HepG2 (cell line): Measurements from ENCODE around the gene CLCN1. TPM values are rescaled to one million over a fixed set of nuclear protein-coding genes. Genes with fewer than 3 reads are reported as not detected.

ENCODE experiments used
- ATAC-seq: fragments of 200-7000 bp; cut with Tn5 transposase; 3 replicates; pipeline ENCODE4 v1.9.1; 2020; ENCODE audit warnings: mild to moderate bottlenecking, moderate library complexity
- BruUV-seq: library from RNA; stranded (reverse); fragments of 400-500 nt; replicated peaks from 2 replicates; lab custom pipeline; 2021; lab: Mats Ljungman, UMichigan
- CTCF ChIA-PET: fragments of 300-600 bp; formaldehyde crosslinking; extraction: SDS; loops from one replicate; lab custom pipeline; 2021; ENCODE audit warnings: low total read pairs, inconsistent platforms, low intra/inter-chr PET ratio; lab: Yijun Ruan, JAX
- POLR2A ChIA-PET: fragments of 350-600 bp; sonication (Branson Sonifier 250); formaldehyde crosslinking; loops from one replicate; lab custom pipeline; 2020; ENCODE audit warnings: antibody characterized with exemption, inconsistent platforms; lab: Yijun Ruan, JAX
- DNase-seq: peaks from one replicate; pipeline ENCODE4 v3.0.0-alpha.2; 2015; ENCODE audit warnings: low spot score
- FAIRE-seq: peaks from 3 replicates; lab custom pipeline; 2011; peaks lifted over from hg19 to GRCh38; lab: Jason Lieb, UNC
- H2AFZ ChIP-seq: one replicate; pipeline ENCODE4 v1.6.1; 2011; ENCODE audit warnings: low read length, inconsistent platforms
- H3K27ac ChIP-seq: fragments of 300-600 bp; 3 replicates; pipeline ENCODE4 v1.8.0; 2011; ENCODE audit warnings: mixed run types, mild to moderate bottlenecking, mixed read lengths, low read length, inconsistent platforms; ENCODE audit not compliant: insufficient read depth; ENCODE audit errors: extremely low read length
- H3K27me3 ChIP-seq, 2 experiments: fragments of 200-600 bp in 1 of 2; 2 replicates in 1 of 2; 3 replicates in 1 of 2; pipeline versions ENCODE4 v1.6.0 to v1.8.0; 2011; ENCODE audit warnings: low read length in 2 of 2, mild to moderate bottlenecking in 2 of 2, moderate library complexity in 2 of 2, inconsistent platforms in 1 of 2; ENCODE audit not compliant: insufficient read depth in 2 of 2, control insufficient read depth in 1 of 2
- H3K36me3 ChIP-seq, 2 experiments: fragments of 200-600 bp in 1 of 2; replicated peaks in 1 of 2; 2 replicates in 1 of 2; 3 replicates in 1 of 2; pipeline versions ENCODE4 v1.5.1 to v1.8.0; 2011; ENCODE audit warnings: low read length in 2 of 2, inconsistent platforms in 1 of 2; ENCODE audit not compliant: insufficient read depth in 2 of 2, control insufficient read depth in 1 of 2
- H3K4me1 ChIP-seq: 2 replicates; pipeline ENCODE4 v1.5.1; 2012; ENCODE audit warnings: low read length, inconsistent platforms; ENCODE audit not compliant: insufficient read depth
- H3K4me2 ChIP-seq: 2 replicates; pipeline ENCODE4 v1.6.0; 2011; ENCODE audit warnings: low read depth, low read length, inconsistent platforms
- H3K4me3 ChIP-seq, 3 experiments: fragments of 200-600 bp in 1 of 3; sonication (generic), shearing (Covaris generic) in 1 of 3; replicated peaks in 1 of 3; 2 replicates each; pipeline ENCODE4 v1.5.1; 2011 to 2016; ENCODE audit warnings: low read length in 3 of 3, inconsistent platforms in 2 of 3, low read depth in 2 of 3, mild to moderate bottlenecking in 2 of 3, control low read depth in 1 of 3, mixed read lengths in 1 of 3; ENCODE audit not compliant: insufficient read depth in 1 of 3
- H3K79me2 ChIP-seq: one replicate; pipeline ENCODE4 v1.6.1; 2011; ENCODE audit warnings: low read length, inconsistent platforms; ENCODE audit not compliant: insufficient read depth
- H3K9ac ChIP-seq: 2 replicates; pipeline ENCODE4 v1.6.0; 2011; ENCODE audit warnings: mild to moderate bottlenecking, low read depth, low read length, inconsistent platforms; ENCODE audit not compliant: insufficient read depth
- H3K9me3 ChIP-seq: 2 replicates; pipeline ENCODE4 v1.5.1; 2012; ENCODE audit warnings: mild to moderate bottlenecking, low read length
- H4K20me1 ChIP-seq: 2 replicates; pipeline ENCODE4 v1.6.0; 2011; ENCODE audit warnings: inconsistent platforms, mild to moderate bottlenecking, low read length, moderate library complexity; ENCODE audit not compliant: insufficient read depth
- CREB3 ChIP-seq: sonication (generic); formaldehyde crosslinking; IDR thresholded peaks from 2 replicates; pipeline ENCODE4 v1.5.0; 2020; ENCODE audit warnings: missing genetic modification reagents
- IKZF4 ChIP-seq: sonication (generic); formaldehyde crosslinking; IDR thresholded peaks from 2 replicates; pipeline ENCODE4 v1.5.1; 2020; ENCODE audit warnings: borderline replicate concordance, mild to moderate bottlenecking, low read depth, missing genetic modification reagents; ENCODE audit errors: not compliant biosample characterization
- KMT2B ChIP-seq: IDR thresholded peaks from 2 replicates; pipeline ENCODE4 v1.6.1; 2016; ENCODE audit warnings: missing genetic modification reagents, missing compliant biosample characterization
- NFAT5 ChIP-seq: sonication (generic); formaldehyde crosslinking; IDR thresholded peaks from 2 replicates; pipeline ENCODE4 v1.4.0; 2020; ENCODE audit warnings: missing genetic modification reagents
- THAP9 ChIP-seq: sonication (generic); formaldehyde crosslinking; IDR thresholded peaks from 2 replicates; pipeline ENCODE4; 2020; ENCODE audit warnings: missing genetic modification reagents, mild to moderate bottlenecking, borderline replicate concordance
- UBTF ChIP-seq: sonication (generic); formaldehyde crosslinking; IDR thresholded peaks from 2 replicates; pipeline ENCODE4 v1.4.0; 2020; ENCODE audit warnings: mild to moderate bottlenecking, missing genetic modification reagents
- WGBS: methylation state at CpG from one replicate; pipeline ENCODE4 v1.1.6; 2017; ENCODE audit warnings: low lambda C conversion rate; 5-methylcytosine and 5-hydroxymethylcytosine counted together
- in situ Hi-C: cut with HindIII; loops from 2 replicates; pipeline ENCODE4 v1.10.0; 2017; ENCODE audit warnings: low pct_unique_long_range_greater_than_20kb; ENCODE audit not compliant: extremely low pct_ligation_motif_present
- intact Hi-C: fragments of 100-400 bp; cut with micrococcal nuclease; formaldehyde crosslinking; loops from one replicate; pipeline ENCODE4 v1.10.0; 2022; ENCODE audit not compliant: unreplicated experiment
- polyA plus RNA-seq, 8 experiments: library from polyadenylated mRNA; depleted of rRNA in 3 of 8; stranded (reverse) in 7 of 8; unstranded in 1 of 8; fragments of >200 nt; fragmentation: Illumina TruSeq in 4 of 8; extraction: Trizol in 4 of 8; gene quantifications; 2 replicates each; pipeline versions ENCODE4 v1.2.1 to v1.2.3, GENCODE V29; 2011 to 2016; ENCODE audit warnings: low read depth in 4 of 8, missing spikeins in 1 of 8, mixed read lengths in 1 of 8; ENCODE audit not compliant: insufficient read depth in 1 of 8
- total RNA-seq, 5 experiments: library from RNA; depleted of rRNA; stranded (reverse); fragments of >200 nt; fragmentation: Illumina TruSeq; extraction: Trizol; gene quantifications; 2 replicates each; pipeline ENCODE4 v1.2.3, GENCODE V29; 2016; ENCODE audit warnings: low read depth in 1 of 5

The CLCN1 gene
- total and polyA plus RNA-seq, 2 of the 13 experiments (the other 11 are each of a cell fraction or from before 2014, with no cell fraction given) = 0.01 TPM; not detected in 1

GRCh38 chr7:143286522-143286890 lies 29.4 kb upstream of the CLCN1 start:
- TF ChIP-seq NFAT5 (CRISPR knock-in tag) (no peak), UBTF (no peak), IKZF4 (no peak), KMT2B (CRISPR knock-in tag) (no peak), THAP9 (CRISPR knock-in tag) (no peak), CREB3 (CRISPR knock-in tag) (no peak)
- Histone ChIP-seq H4K20me1 (no peaks in the 10 kb centered on the region), H3K9ac (no peak overlapping the region), H3K27ac (no peak overlapping the region), H3K27me3 (no peaks in the 10 kb centered on the region; a peak in 1 of 5 replicates), H3K4me2 (no peak overlapping the region), H3K9me3 (no peaks in the 10 kb centered on the region), H3K36me3 (peaks cover 0 to 4% of the 10 kb centered on the region in 2 experiments; a peak in 1 of 5 replicates), H3K4me3 (no peak overlapping the region), H2AFZ (no peak overlapping the region), H3K4me1 (peaks cover 65% of the 10 kb centered on the region), H3K79me2 (peaks cover 26% of the 10 kb centered on the region)
- no peak for DNase-seq
- BruUV-seq = no TSS peak
- ATAC-seq = no peak
- intact Hi-C loops (no loop called here), in situ Hi-C loops (no loop called here)
- no peak for FAIRE-seq
- 100% methylated on average over 1 of the region's 6 CpGs for WGBS
- CTCF ChIA-PET = no interaction called here
- POLR2A ChIA-PET = interaction anchor here (2.7 kb wide), 1 partner anchor 22 kb away, joined by 44 read pairs; the partner anchor contains the start of gene GSTK1
